ENCODE data around the gene VAPB.
A peak's percentile ranks its signal among the peaks of the same experiment; 100 is the strongest.

VAPB gene

GRCh38 chr20:58418949-58419748 is 30.1 kb downstream of the VAPB start:
- H3K27ac ChIP-seq (ENCODE audit: extremely low read depth, low read depth, low read length), result no peak overlapping the region
- peaks cover 0 to 28% of the 10 kb centered on the region in 2 experiments; a peak in 2 of 3 replicates for H3K36me3 ChIP-seq (ENCODE audit: control insufficient read depth in 2 of 2, insufficient read depth in 1 of 2, low read length in 2 of 2)
- CTCF ChIA-PET, result no interaction called here

GRCh38 chr20:58420798-58421496 is 31.9 kb downstream of the VAPB start:
- POLR2A ChIA-PET, result interaction anchor here (0.7 to 1.4 kb wide), 2 partner anchors 11 to 32 kb away, joined by 3 to 4 read pairs; partner anchors contain the start of gene VAPB
- H3K9me3 ChIP-seq (ENCODE audit: control insufficient read depth, insufficient read depth, low read depth, low read length), result no peaks in the 10 kb centered on the region
- peaks cover 0 to 28% of the 10 kb centered on the region in 2 experiments; a peak in 2 of 3 replicates for H3K36me3 ChIP-seq (ENCODE audit: control insufficient read depth in 2 of 2, insufficient read depth in 1 of 2, low read length in 2 of 2)
- TF ChIP-seq ZNF37A (tag by site-specific recombination; IDR thresholded peaks at IDR 0.05), result no peak
- TF ChIP-seq ZNF629 (tag by site-specific recombination; IDR thresholded peaks at IDR 0.05), result 0 out of 2 replicates have a peak, but pooled peaks have one; percentile 31
- peak; percentile 85 for TF ChIP-seq PRDM10 (tag by site-specific recombination; IDR thresholded peaks at IDR 0.05)
- no peak for TF ChIP-seq ZNF701 (tag by site-specific recombination; IDR thresholded peaks at IDR 0.05)
- TF ChIP-seq ZNF324 (tag by site-specific recombination; IDR thresholded peaks at IDR 0.05), result no peak
- TF ChIP-seq ZNF335 (tag by site-specific recombination; conservative IDR thresholded peaks at IDR 0.05), result no peak
- 0 out of 2 replicates have a peak, but pooled peaks have one; percentile 11 for TF ChIP-seq ZNF398 (tag by site-specific recombination; IDR thresholded peaks at IDR 0.05)
- TF ChIP-seq SALL2 (tag by site-specific recombination; IDR thresholded peaks at IDR 0.05; ENCODE audit: borderline replicate concordance), result no peak
- TF ChIP-seq TRIM28 (IDR thresholded peaks at IDR 0.05; ENCODE audit: borderline replicate concordance, low read length), result no peak
- no peak for TF ChIP-seq ZNF311 (tag by site-specific recombination; IDR thresholded peaks at IDR 0.05; ENCODE audit: borderline replicate concordance)
- 0 out of 2 replicates have a peak, but pooled peaks have one; percentile 14 for TF ChIP-seq WT1 (tag by site-specific recombination; IDR thresholded peaks at IDR 0.05)
- no peak for TF ChIP-seq ZBTB17 (tag by site-specific recombination; IDR thresholded peaks at IDR 0.05)
- no peak for TF ChIP-seq GLIS1 (tag by site-specific recombination; IDR thresholded peaks at IDR 0.05)
- H3K4me1 ChIP-seq (ENCODE audit: control insufficient read depth, insufficient read depth, low read length), result peaks cover 26% of the 10 kb centered on the region
- CTCF ChIA-PET, result interaction anchor here (0.6 to 0.7 kb wide), 2 partner anchors 78 to 103 kb away, joined by 3 read pairs; no protein-coding TSS in a partner anchor
- H3K4me3 ChIP-seq (ENCODE audit: low read depth, low read length), result no peak overlapping the region
- H3K27ac ChIP-seq (ENCODE audit: extremely low read depth, low read depth, low read length), result no peak overlapping the region

More at GRCh38 chr20:58418949-58419748, 30.1 kb downstream of the VAPB start:
- POLR2A ChIA-PET, result no interaction called here
- Histone ChIP-seq H3K9me3 (ENCODE audit: control insufficient read depth, insufficient read depth, low read depth, low read length) (no peaks in the 10 kb centered on the region), H3K4me1 (ENCODE audit: control insufficient read depth, insufficient read depth, low read length) (peaks cover 33% of the 10 kb centered on the region), H3K4me3 (ENCODE audit: low read depth, low read length) (no peak overlapping the region)
- TF ChIP-seq ZNF433 (tag by site-specific recombination; IDR thresholded peaks at IDR 0.05; ENCODE audit: low read depth), result no peak
- no peak for TF ChIP-seq ZNF416 (tag by site-specific recombination; IDR thresholded peaks at IDR 0.05)
- 0 out of 2 replicates have a peak, but pooled peaks have one; percentile 24 for TF ChIP-seq WT1 (tag by site-specific recombination; IDR thresholded peaks at IDR 0.05)
- TF ChIP-seq ZNF248 (tag by site-specific recombination; IDR thresholded peaks at IDR 0.05), result no peak

All from HEK293 (cell line).